ENCODE measurements around the gene APBB2.

APBB2 gene

DNA sequence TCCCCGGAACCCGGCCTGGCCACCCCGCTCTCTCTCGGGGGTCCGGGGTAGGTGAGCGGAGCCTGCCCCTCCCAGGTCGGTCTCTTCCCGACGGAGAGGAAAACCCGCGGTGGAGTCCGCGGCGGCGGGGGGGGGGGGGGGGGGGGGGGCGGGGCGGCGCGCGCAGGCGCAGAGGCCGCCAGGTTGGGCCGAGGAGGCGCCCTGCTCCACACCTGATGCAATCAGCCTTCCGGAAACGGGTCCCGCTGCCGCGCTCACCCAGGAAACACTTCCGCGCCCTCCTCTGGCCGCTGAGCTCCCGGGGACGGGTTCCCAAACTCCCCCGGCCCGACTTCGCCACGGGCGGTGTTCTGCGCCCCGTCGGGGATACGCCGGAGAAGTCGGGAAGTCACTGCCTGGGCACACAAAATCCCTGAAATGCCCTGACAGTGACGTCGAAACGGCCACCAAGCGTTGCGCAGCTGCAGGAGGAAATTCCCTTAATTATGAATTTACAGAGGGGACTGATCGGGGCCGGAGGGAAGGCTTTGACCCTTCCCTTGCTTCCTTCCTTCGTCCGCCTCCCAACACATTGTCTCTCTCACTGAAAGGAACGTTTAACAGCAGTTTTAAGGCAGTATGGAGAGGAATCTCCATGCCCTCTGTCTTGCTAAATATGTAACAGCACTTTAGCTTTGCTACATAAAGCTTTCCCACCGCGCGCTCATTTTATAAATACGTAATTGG lies 2.1 kb upstream of the APBB2 start:
- DNase-seq (ENCODE audit: low read depth in 3 of 3, low spot score in 1 of 3): peak in 1 of 3 donors; percentile 37

DNA sequence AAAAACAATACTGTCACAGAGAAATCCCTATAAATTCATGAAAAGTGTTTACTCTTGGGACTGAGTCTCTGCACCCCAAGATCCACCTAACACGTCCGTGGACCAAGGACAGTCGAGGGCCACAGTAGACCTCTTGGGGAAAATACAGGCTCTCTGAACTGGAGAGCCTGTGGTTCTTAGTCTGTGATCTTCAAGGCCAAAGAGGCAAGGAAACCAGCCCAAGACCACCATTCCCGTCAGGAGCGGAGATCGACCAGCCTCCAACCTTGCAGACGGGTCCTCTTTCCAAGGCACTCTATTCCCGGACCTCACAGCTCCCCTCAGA lies 1.6 kb upstream of the APBB2 start:
- no peak for DNase-seq (ENCODE audit: low read depth in 3 of 3, low spot score in 1 of 3)

- DNase-seq (ENCODE audit: low read depth in 3 of 3, low spot score in 1 of 3): no peak
These were observed 813 bp upstream of the APBB2 start for GRCh38 chr4:41215155-41215554.

DNA sequence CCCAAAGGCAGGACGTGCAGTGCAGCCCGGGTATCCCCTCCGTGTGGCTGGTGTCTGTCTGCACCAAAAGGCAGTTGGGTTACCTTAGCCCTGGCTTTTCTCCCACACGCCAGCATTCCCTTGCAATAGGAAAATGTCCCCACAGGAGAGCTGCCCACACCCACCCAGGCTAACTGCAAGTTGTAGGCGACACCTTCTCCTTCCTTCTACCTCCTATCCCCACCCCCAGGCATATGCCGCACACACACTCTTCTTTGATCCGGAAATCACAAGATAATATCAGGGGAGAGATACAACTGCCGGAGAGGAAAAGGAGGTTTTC lies 444 bp upstream of the APBB2 start:
- no peak for DNase-seq (ENCODE audit: low read depth in 3 of 3, low spot score in 1 of 3)

DNA sequence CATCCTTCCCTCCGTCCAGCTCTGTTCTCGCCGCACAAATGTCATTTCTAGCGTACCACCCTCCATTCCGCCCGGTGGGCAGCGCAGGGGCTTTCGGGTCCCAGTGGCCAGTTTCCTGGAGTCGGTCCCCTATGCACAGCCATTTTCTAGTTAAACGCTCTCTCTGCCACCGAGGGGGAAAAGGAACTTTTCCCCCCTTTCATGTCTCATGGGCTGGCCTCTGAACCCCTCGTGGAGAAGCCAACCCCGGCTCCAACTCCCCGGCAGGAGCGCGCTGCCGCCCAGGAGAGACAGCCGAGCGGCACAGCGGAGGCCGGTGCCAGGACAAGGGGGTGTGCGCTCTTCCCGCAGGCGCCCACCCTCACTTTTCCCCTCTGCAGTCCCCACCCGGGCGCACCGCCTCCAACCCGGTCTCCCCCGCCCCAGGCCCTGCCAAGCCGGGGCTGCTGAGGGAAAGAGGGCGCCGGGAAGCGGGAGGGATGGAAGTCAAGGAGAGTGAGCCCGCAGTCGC lies 662 bp downstream of the APBB2 start:
- DNase-seq (ENCODE audit: low read depth in 3 of 3, low spot score in 1 of 3): no peak

- DNase-seq (ENCODE audit: low read depth in 3 of 3, low spot score in 1 of 3): no peak
These were observed 1.6 kb downstream of the APBB2 start for GRCh38 chr4:41212616-41213203.

DNA sequence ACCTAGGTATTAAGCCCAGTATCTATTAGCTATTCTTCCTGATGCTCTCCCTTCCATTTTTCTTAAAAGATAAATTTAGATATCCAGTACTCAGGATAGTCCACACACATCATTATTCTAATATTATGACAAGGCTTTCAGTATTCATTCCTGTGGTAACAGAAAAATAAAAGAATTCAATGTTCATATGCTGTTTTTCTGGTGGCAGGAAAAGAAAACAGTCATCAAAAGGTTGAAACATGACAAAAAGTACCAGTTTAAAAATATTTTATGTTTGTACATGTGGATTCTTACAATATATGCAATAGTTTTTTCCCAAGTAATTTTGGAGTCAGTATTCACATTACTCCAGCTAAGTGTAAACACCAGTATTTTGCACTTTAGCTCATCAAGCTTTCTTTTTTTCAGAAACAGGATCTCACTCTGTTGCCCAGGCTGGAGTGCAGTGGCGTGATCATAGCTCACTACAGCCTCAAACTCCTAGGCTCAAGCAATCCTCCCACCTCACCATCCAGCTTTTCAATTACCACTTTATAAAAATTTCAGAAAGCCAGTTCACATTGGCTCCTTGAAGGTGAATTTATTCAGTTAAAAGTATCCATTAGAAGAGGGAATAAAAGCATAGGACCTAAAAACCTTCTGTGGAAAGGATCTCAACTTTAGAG lies 2.3 kb downstream of the APBB2 start:
- no peak for DNase-seq (ENCODE audit: low read depth in 3 of 3, low spot score in 1 of 3)

- DNase-seq (ENCODE audit: low read depth in 3 of 3, low spot score in 1 of 3): no peak
These were observed 4.4 kb downstream of the APBB2 start for GRCh38 chr4:41209901-41210300.

GRCh38 chr4:41209187-41209586 lies 5.2 kb downstream of the APBB2 start:
- no peak for DNase-seq (ENCODE audit: low read depth in 3 of 3, low spot score in 1 of 3)

DNA sequence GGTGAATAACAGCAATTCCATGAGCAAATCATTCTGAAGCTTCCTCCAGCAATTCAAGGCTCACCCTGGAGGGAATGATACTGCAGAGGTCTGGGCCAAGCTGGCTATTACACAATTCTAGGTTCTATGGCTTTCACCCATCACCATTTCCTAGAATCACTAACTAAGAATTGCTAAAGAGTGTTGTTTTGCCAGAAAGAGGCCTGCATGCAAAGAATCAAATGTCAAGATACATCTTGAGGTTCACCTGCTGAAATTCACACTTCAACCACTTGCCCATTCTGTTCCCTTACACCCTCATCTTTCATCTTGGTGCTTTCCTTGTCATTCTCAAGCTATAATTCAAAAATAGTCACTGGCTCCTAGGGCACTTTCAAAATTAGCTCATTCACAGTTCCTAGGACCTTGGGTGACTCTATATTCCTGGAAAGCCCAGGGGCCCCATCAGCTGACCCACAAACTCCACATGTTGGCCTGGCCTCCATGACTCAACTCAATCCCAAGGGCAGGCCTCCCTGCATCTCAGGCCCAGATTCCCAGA lies 7.0 kb downstream of the APBB2 start:
- no peak for DNase-seq (ENCODE audit: low read depth in 3 of 3, low spot score in 1 of 3)

DNA sequence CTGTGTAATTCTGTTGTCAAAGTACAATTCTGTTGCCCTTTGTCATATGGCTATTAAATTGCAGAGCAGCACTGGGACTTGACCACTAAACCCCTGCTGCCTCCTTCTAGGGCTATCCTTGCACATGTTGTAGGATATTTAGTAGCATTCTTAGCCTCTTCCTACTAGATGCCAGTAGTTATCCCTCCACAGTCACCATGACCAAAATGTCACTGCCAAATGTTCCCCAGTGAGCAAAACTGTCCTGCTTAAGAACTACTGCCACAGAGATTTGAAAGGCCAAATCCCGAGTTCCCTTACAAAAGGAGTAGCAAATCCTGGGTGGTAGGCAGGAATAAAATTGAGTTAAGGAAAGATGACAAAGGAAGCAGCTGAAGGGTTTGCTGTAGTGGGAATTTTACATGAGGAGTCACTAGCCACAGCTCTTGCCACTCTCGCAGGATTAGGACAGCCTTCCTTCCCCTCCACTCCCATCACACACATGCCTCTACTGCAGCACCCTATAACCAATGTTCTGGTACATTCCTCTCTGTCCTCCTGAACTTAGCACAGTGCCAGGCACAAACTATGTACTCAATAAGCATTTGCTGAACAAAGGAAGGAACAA lies 8.4 kb downstream of the APBB2 start:
- no peak for DNase-seq (ENCODE audit: low read depth in 3 of 3, low spot score in 1 of 3)

DNA sequence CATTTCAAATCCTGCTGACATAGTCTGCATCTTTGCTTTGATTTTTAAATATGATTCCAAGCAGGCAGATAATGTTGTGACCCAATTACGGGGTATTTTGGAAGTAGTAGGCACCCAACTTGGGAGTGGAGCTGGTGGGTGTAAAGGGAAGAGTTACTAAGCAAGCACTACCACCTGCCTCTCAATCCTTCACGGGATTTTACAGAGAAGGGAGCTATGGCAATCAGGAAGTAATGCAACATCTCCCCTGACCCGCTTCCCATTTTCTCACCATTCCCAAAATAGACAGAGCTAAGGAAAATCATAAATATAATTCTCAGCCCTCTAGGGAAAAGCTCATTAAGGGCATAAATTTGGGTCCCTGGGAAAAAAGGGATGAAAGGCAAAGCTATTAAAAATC lies 9.2 kb downstream of the APBB2 start:
- DNase-seq (ENCODE audit: low read depth in 3 of 3, low spot score in 1 of 3): no peak

- DNase-seq (ENCODE audit: low read depth in 3 of 3, low spot score in 1 of 3): no peak
These were observed 9.9 kb downstream of the APBB2 start for GRCh38 chr4:41204400-41204978.

- DNase-seq (ENCODE audit: low read depth in 3 of 3, low spot score in 1 of 3): no peak
These were observed 10.5 kb downstream of the APBB2 start for GRCh38 chr4:41203841-41204240.

DNA sequence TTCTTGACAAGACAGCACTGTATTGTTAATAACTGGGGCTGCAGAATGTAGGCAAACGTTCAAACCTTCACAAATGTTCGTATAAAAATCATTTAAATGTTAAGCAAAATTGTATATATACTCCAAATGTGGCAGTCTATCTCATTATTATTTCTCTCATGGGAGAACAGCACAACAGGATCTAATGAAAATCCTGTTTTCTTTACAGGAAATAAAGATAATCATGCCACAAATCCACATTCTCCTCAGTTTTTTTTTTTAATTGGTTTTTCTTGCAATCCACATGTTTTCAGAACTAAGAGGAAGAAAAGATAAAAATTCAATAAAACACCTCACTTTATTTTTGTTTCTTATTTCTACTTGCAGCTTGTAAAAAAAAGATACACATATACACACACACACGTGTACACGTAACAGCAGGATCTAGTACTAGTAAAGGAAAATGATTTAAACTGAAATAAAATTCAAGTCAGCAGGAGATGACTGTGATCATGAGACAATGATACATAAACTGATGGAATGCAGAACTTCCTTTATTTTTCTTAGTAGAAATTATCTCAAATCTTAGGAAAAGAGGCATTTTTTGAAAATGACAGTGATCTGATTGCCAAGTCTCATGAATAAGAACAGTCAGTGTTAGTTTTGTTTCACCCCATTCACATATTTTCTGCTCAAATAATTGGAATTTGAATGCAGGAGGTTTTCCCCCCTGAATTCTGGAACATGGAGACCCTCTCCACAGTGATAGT lies 11.3 kb downstream of the APBB2 start:
- DNase-seq (ENCODE audit: low read depth in 3 of 3, low spot score in 1 of 3): no peak

GRCh38 chr4:41202356-41202755 lies 12.0 kb downstream of the APBB2 start:
- DNase-seq (ENCODE audit: low read depth in 3 of 3, low spot score in 1 of 3): no peak

DNA sequence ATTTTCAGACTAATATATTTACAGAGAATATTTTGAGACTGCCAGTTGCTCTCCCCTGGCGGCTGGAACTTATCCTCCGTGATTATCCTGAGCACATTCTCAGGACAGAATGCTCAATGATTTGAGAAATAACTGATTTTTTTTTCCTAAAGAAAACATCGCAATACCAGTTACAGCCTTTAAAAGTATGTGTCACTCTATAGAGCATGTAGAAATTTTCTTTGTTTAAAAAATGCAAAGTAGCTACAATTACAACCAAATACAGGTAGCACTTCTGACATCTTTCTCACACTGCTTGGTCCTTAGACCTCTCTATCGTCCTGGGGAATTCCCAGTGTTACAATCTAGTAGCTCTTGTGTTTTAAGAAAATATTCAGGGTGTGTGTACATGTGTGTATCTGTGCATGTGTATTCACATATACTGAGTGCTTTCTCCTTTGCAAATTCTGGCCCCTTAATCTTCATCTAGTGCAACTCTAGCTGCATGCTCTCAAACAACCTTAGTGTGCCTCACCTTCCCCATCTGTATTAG lies 13.8 kb downstream of the APBB2 start:
- no peak for DNase-seq (ENCODE audit: low read depth in 3 of 3, low spot score in 1 of 3)

GRCh38 chr4:41199788-41200187 lies 14.6 kb downstream of the APBB2 start:
- no peak for DNase-seq (ENCODE audit: low read depth in 3 of 3, low spot score in 1 of 3)

- no peak for DNase-seq (ENCODE audit: low read depth in 3 of 3, low spot score in 1 of 3)
These were observed 16.3 kb downstream of the APBB2 start for GRCh38 chr4:41197996-41198395.

DNA sequence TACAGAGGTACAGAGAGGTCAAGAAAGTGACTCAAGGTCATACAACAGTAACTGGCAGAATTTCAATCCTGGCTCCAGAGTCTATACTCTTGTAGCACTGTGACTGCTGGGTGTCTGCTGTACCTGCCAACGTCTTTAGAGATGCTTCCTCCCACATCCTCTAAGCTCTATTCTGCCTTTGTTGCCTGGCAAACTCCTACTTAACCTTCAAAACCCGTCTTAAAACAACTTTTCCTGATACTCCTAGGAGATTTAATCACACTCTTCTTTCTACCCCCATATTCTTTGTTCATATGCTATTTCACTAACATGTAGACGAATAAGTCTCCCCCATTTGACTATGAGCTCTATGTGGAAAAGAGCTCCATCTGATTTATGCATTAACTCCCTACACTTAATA lies 16.8 kb downstream of the APBB2 start:
- DNase-seq (ENCODE audit: low read depth in 3 of 3, low spot score in 1 of 3): no peak

Measured in stimulated activated CD4-positive, alpha-beta T cell treated with anti-CD3 and anti-CD28 coated beads, TNF-alpha, amount 100 ng/mL, for 1 hour (primary cell).